ENCODE results near the gene SETD7.
A peak's percentile ranks its signal among the peaks of the same experiment; 100 is the strongest.

Gene SETD7

GRCh38 chr4:139556071-139556723 is at the start of gene SETD7:
Gene SETD7, minus strand, starts transcription at chr4:139556219. Its CDS starts 82 bp downstream, at chr4:139556137.
- peak; percentile 52 for DNase-seq

- no peak for DNase-seq
Measured at GRCh38 chr4:139605516-139605915, 49.5 kb upstream of the SETD7 start.

GRCh38 chr4:139603576-139604410 is 47.8 kb upstream of the SETD7 start:
- peak; percentile 60 for DNase-seq

- no peak for DNase-seq
Measured at GRCh38 chr4:139602776-139603360, 46.8 kb upstream of the SETD7 start.

GRCh38 chr4:139600662-139601061 is 44.6 kb upstream of the SETD7 start:
- DNase-seq = peak; percentile 7

GRCh38 chr4:139599594-139600374 is 43.8 kb upstream of the SETD7 start:
- DNase-seq = no peak

- no peak for DNase-seq
Measured at GRCh38 chr4:139599076-139599475, 43.1 kb upstream of the SETD7 start.

- no peak for DNase-seq
Measured at GRCh38 chr4:139596684-139597279, 40.8 kb upstream of the SETD7 start.

GRCh38 chr4:139596034-139596683 is 40.1 kb upstream of the SETD7 start:
- DNase-seq = no peak

GRCh38 chr4:139594591-139595185 is 38.7 kb upstream of the SETD7 start:
- DNase-seq = no peak

GRCh38 chr4:139593091-139593564 is 37.1 kb upstream of the SETD7 start:
- no peak for DNase-seq

- DNase-seq = no peak
Measured at GRCh38 chr4:139589336-139590018, 33.5 kb upstream of the SETD7 start.

GRCh38 chr4:139587446-139587845 is 31.4 kb upstream of the SETD7 start:
- peak; percentile 27 for DNase-seq

GRCh38 chr4:139585473-139585872 is 29.5 kb upstream of the SETD7 start:
- DNase-seq = no peak

GRCh38 chr4:139584784-139585183 is 28.8 kb upstream of the SETD7 start:
- DNase-seq = no peak

GRCh38 chr4:139584013-139584412 is 28.0 kb upstream of the SETD7 start:
- DNase-seq = no peak

GRCh38 chr4:139582044-139582443 is 26.0 kb upstream of the SETD7 start:
- no peak for DNase-seq

- no peak for DNase-seq
Measured at GRCh38 chr4:139581096-139581495, 25.1 kb upstream of the SETD7 start.

- no peak for DNase-seq
Measured at GRCh38 chr4:139576219-139576618, 20.2 kb upstream of the SETD7 start.

GRCh38 chr4:139575072-139575471 is 19.1 kb upstream of the SETD7 start:
- no peak for DNase-seq

- DNase-seq = no peak
Measured at GRCh38 chr4:139574641-139575040, 18.6 kb upstream of the SETD7 start.
